HepG2 (cell line): ENCODE results near the gene LCE5A. TPM values are rescaled to one million over a fixed set of nuclear protein-coding genes. Genes with fewer than 3 reads are reported as not detected.

ENCODE experiments used
- ATAC-seq: fragments of 200-7000 bp; cut with Tn5 transposase; 3 replicates; pipeline ENCODE4 v1.9.1; 2020; ENCODE audit warnings: mild to moderate bottlenecking, moderate library complexity
- BruUV-seq: library from RNA; stranded (reverse); fragments of 400-500 nt; replicated peaks from 2 replicates; lab custom pipeline; 2021; lab: Mats Ljungman, UMichigan
- CTCF ChIA-PET: fragments of 300-600 bp; formaldehyde crosslinking; extraction: SDS; loops from one replicate; lab custom pipeline; 2021; ENCODE audit warnings: low total read pairs, inconsistent platforms, low intra/inter-chr PET ratio; lab: Yijun Ruan, JAX
- POLR2A ChIA-PET: fragments of 350-600 bp; sonication (Branson Sonifier 250); formaldehyde crosslinking; loops from one replicate; lab custom pipeline; 2020; ENCODE audit warnings: antibody characterized with exemption, inconsistent platforms; lab: Yijun Ruan, JAX
- DNase-seq: peaks from one replicate; pipeline ENCODE4 v3.0.0-alpha.2; 2015; ENCODE audit warnings: low spot score
- FAIRE-seq: peaks from 3 replicates; lab custom pipeline; 2011; peaks lifted over from hg19 to GRCh38; lab: Jason Lieb, UNC
- H2AFZ ChIP-seq: one replicate; pipeline ENCODE4 v1.6.1; 2011; ENCODE audit warnings: low read length, inconsistent platforms
- H3K27ac ChIP-seq: fragments of 300-600 bp; 3 replicates; pipeline ENCODE4 v1.8.0; 2011; ENCODE audit warnings: mixed run types, mild to moderate bottlenecking, mixed read lengths, low read length, inconsistent platforms; ENCODE audit not compliant: insufficient read depth; ENCODE audit errors: extremely low read length
- H3K27me3 ChIP-seq, 2 experiments: fragments of 200-600 bp in 1 of 2; 2 replicates in 1 of 2; 3 replicates in 1 of 2; pipeline versions ENCODE4 v1.6.0 to v1.8.0; 2011; ENCODE audit warnings: low read length in 2 of 2, mild to moderate bottlenecking in 2 of 2, moderate library complexity in 2 of 2, inconsistent platforms in 1 of 2; ENCODE audit not compliant: insufficient read depth in 2 of 2, control insufficient read depth in 1 of 2
- H3K36me3 ChIP-seq, 2 experiments: fragments of 200-600 bp in 1 of 2; replicated peaks in 1 of 2; 2 replicates in 1 of 2; 3 replicates in 1 of 2; pipeline versions ENCODE4 v1.5.1 to v1.8.0; 2011; ENCODE audit warnings: low read length in 2 of 2, inconsistent platforms in 1 of 2; ENCODE audit not compliant: insufficient read depth in 2 of 2, control insufficient read depth in 1 of 2
- H3K4me1 ChIP-seq: 2 replicates; pipeline ENCODE4 v1.5.1; 2012; ENCODE audit warnings: low read length, inconsistent platforms; ENCODE audit not compliant: insufficient read depth
- H3K4me2 ChIP-seq: 2 replicates; pipeline ENCODE4 v1.6.0; 2011; ENCODE audit warnings: low read depth, low read length, inconsistent platforms
- H3K4me3 ChIP-seq, 3 experiments: fragments of 200-600 bp in 1 of 3; sonication (generic), shearing (Covaris generic) in 1 of 3; replicated peaks in 1 of 3; 2 replicates each; pipeline ENCODE4 v1.5.1; 2011 to 2016; ENCODE audit warnings: low read length in 3 of 3, inconsistent platforms in 2 of 3, low read depth in 2 of 3, mild to moderate bottlenecking in 2 of 3, control low read depth in 1 of 3, mixed read lengths in 1 of 3; ENCODE audit not compliant: insufficient read depth in 1 of 3
- H3K79me2 ChIP-seq: one replicate; pipeline ENCODE4 v1.6.1; 2011; ENCODE audit warnings: low read length, inconsistent platforms; ENCODE audit not compliant: insufficient read depth
- H3K9ac ChIP-seq: 2 replicates; pipeline ENCODE4 v1.6.0; 2011; ENCODE audit warnings: mild to moderate bottlenecking, low read depth, low read length, inconsistent platforms; ENCODE audit not compliant: insufficient read depth
- H3K9me3 ChIP-seq: 2 replicates; pipeline ENCODE4 v1.5.1; 2012; ENCODE audit warnings: mild to moderate bottlenecking, low read length
- H4K20me1 ChIP-seq: 2 replicates; pipeline ENCODE4 v1.6.0; 2011; ENCODE audit warnings: inconsistent platforms, mild to moderate bottlenecking, low read length, moderate library complexity; ENCODE audit not compliant: insufficient read depth
- ELF4 ChIP-seq: sonication (generic); formaldehyde crosslinking; IDR thresholded peaks from 2 replicates; pipeline ENCODE4 v1.5.0; 2020; ENCODE audit warnings: missing genetic modification reagents, mild to moderate bottlenecking, moderate library complexity, borderline replicate concordance
- KDM3A ChIP-seq: IDR thresholded peaks from 2 replicates; pipeline ENCODE4 v1.6.1; 2018; ENCODE audit warnings: low read depth, missing compliant biosample characterization
- MEIS2 ChIP-seq: sonication (generic); formaldehyde crosslinking; IDR thresholded peaks from 2 replicates; pipeline ENCODE4 v1.9.0; 2021; ENCODE audit warnings: mild to moderate bottlenecking, missing genetic modification reagents
- NFE2L2 ChIP-seq: fragments of 150-350 bp; IDR thresholded peaks from 2 replicates; pipeline ENCODE4 v1.6.1; 2014; ENCODE audit warnings: low read length
- POLR2AphosphoS2 ChIP-seq: IDR thresholded peaks from 2 replicates; pipeline ENCODE4 v1.6.1; 2011; ENCODE audit warnings: low read depth, low read length, improper control_type of control experiment
- ZNF446 ChIP-seq: sonication (generic); formaldehyde crosslinking; IDR thresholded peaks from 2 replicates; pipeline ENCODE4 v1.5.0; 2020; ENCODE audit warnings: mild to moderate bottlenecking, missing genetic modification reagents
- ZNF530 ChIP-seq: sonication (generic); formaldehyde crosslinking; IDR thresholded peaks from 2 replicates; pipeline ENCODE4 v1.5.0; 2020; ENCODE audit warnings: low read depth, mild to moderate bottlenecking, missing genetic modification reagents
- ZNF629 ChIP-seq: sonication (generic); formaldehyde crosslinking; conservative IDR thresholded peaks from 2 replicates; pipeline ENCODE4 v1.5.0; 2020; ENCODE audit warnings: missing genetic modification reagents
- ZNF652 ChIP-seq: IDR thresholded peaks from 2 replicates; pipeline ENCODE4 v1.6.1; 2016; ENCODE audit warnings: low read depth, borderline replicate concordance
- ZNF660 ChIP-seq: sonication (generic); formaldehyde crosslinking; IDR thresholded peaks from 2 replicates; pipeline ENCODE4 v1.5.1; 2020; ENCODE audit warnings: mild to moderate bottlenecking, low read depth, missing genetic modification reagents, borderline replicate concordance
- ZNF766 ChIP-seq: sonication (generic); formaldehyde crosslinking; IDR thresholded peaks from 2 replicates; pipeline ENCODE4 v1.5.0; 2020; ENCODE audit warnings: missing genetic modification reagents, borderline replicate concordance
- ZNF850 ChIP-seq: sonication (generic); formaldehyde crosslinking; conservative IDR thresholded peaks from 2 replicates; pipeline ENCODE4 v1.9.0; 2021; ENCODE audit warnings: mild to moderate bottlenecking, missing genetic modification reagents
- ZSCAN12 ChIP-seq: sonication (generic); formaldehyde crosslinking; IDR thresholded peaks from 2 replicates; pipeline ENCODE4 v1.9.0; 2021; ENCODE audit warnings: mild to moderate bottlenecking, missing genetic modification reagents
- WGBS: methylation state at CpG from one replicate; pipeline ENCODE4 v1.1.6; 2017; ENCODE audit warnings: low lambda C conversion rate; 5-methylcytosine and 5-hydroxymethylcytosine counted together
- in situ Hi-C: cut with HindIII; loops from 2 replicates; pipeline ENCODE4 v1.10.0; 2017; ENCODE audit warnings: low pct_unique_long_range_greater_than_20kb; ENCODE audit not compliant: extremely low pct_ligation_motif_present
- intact Hi-C: fragments of 100-400 bp; cut with micrococcal nuclease; formaldehyde crosslinking; loops from one replicate; pipeline ENCODE4 v1.10.0; 2022; ENCODE audit not compliant: unreplicated experiment
- polyA plus RNA-seq, 8 experiments: library from polyadenylated mRNA; depleted of rRNA in 3 of 8; stranded (reverse) in 7 of 8; unstranded in 1 of 8; fragments of >200 nt; fragmentation: Illumina TruSeq in 4 of 8; extraction: Trizol in 4 of 8; gene quantifications; 2 replicates each; pipeline versions ENCODE4 v1.2.1 to v1.2.3, GENCODE V29; 2011 to 2016; ENCODE audit warnings: low read depth in 4 of 8, missing spikeins in 1 of 8, mixed read lengths in 1 of 8; ENCODE audit not compliant: insufficient read depth in 1 of 8
- total RNA-seq, 5 experiments: library from RNA; depleted of rRNA; stranded (reverse); fragments of >200 nt; fragmentation: Illumina TruSeq; extraction: Trizol; gene quantifications; 2 replicates each; pipeline ENCODE4 v1.2.3, GENCODE V29; 2016; ENCODE audit warnings: low read depth in 1 of 5
- TF ChIP-seq, protein P1 (sequence below): sonication (generic); formaldehyde crosslinking; IDR thresholded peaks from 2 replicates; pipeline ENCODE4 v1.8.0; 2022; ENCODE audit warnings: mild to moderate bottlenecking, missing genetic modification reagents; ENCODE audit not compliant: insufficient replicate concordance
- TF ChIP-seq, protein P2 (sequence below): sonication (generic); formaldehyde crosslinking; IDR thresholded peaks from 2 replicates; pipeline ENCODE4 v1.5.0; 2020; ENCODE audit warnings: missing genetic modification reagents
- TF ChIP-seq, protein P3 (sequence below): sonication (generic); formaldehyde crosslinking; IDR thresholded peaks from 2 replicates; pipeline ENCODE4 v1.5.0; 2020; ENCODE audit warnings: mild to moderate bottlenecking, missing genetic modification reagents
- TF ChIP-seq, protein P4 (sequence below): sonication (generic); formaldehyde crosslinking; IDR thresholded peaks from 2 replicates; pipeline ENCODE4 v1.4.0; 2020; ENCODE audit warnings: missing genetic modification reagents, borderline replicate concordance

The LCE5A gene
- total and polyA plus RNA-seq, 2 of the 13 experiments (the other 11 are each of a cell fraction or from before 2014, with no cell fraction given) = not detected

DNA sequence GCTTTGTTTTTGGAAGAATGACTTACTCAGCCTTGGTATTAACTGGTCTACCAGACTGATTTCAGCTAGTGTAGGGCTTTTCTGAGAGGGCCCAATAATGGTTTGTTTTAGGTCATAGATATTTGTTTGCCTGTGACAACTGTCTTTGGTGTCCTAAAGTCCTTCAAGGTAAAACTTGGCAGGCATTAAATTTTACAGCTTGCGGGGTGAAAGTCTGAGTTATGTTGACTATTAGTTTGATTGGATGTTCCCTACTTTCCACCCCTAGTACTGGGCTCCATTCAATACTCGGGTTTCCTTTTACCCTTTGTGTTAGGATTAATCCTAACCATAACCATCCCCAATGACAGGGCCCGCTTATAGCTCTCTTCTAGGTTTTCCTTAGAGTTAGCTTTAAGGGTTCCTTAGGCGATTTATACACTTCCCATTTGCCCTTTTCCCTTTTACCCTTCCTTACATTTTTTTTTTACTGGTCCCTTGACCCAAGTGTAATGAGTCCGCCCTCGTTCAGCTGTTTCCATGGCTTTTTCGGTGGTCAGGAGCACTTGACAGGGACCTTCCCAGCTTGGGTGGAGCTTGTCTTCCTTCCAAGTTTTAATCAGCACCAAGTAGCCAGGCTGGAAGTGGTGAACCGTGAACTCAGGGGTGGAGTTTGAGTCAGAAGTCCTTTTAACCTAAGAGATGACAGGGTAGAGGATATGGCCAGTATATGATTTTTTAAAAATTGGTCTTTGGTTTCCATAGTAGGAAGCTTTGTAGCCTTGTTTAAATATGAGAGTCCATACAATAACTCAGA lies 28.5 kb upstream of the LCE5A start:
- in situ Hi-C loops (no loop called here), intact Hi-C loops (no loop called here)
- Histone ChIP-seq H3K4me3 (no peak overlapping the region), H3K27ac (no peak overlapping the region), H3K4me1 (no peaks in the 10 kb centered on the region), H3K9ac (no peak overlapping the region), H3K79me2 (no peaks in the 10 kb centered on the region), H3K27me3 (no peaks in the 10 kb centered on the region), H4K20me1 (no peaks in the 10 kb centered on the region), H3K36me3 (no peaks in the 10 kb centered on the region), H2AFZ (no peak overlapping the region), H3K4me2 (no peak overlapping the region), H3K9me3 (peaks cover 26% of the 10 kb centered on the region)
- CTCF ChIA-PET = no interaction called here
- BruUV-seq = no TSS peak
- DNase-seq = no peak
- FAIRE-seq = no peak
- no peak for ATAC-seq
- POLR2A ChIA-PET = no interaction called here
- 7% methylated on average over 8 of the region's 8 CpGs for WGBS
- TF ChIP-seq ZNF629 = no peak
- TF ChIP-seq ZNF850 (CRISPR knock-in tag) = no peak
- TF ChIP-seq, protein P1, sequence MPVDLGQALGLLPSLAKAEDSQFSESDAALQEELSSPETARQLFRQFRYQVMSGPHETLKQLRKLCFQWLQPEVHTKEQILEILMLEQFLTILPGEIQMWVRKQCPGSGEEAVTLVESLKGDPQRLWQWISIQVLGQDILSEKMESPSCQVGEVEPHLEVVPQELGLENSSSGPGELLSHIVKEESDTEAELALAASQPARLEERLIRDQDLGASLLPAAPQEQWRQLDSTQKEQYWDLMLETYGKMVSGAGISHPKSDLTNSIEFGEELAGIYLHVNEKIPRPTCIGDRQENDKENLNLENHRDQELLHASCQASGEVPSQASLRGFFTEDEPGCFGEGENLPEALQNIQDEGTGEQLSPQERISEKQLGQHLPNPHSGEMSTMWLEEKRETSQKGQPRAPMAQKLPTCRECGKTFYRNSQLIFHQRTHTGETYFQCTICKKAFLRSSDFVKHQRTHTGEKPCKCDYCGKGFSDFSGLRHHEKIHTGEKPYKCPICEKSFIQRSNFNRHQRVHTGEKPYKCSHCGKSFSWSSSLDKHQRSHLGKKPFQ (CRISPR knock-in tag) = no peak
- no peak for TF ChIP-seq ELF4 (CRISPR knock-in tag)
- TF ChIP-seq KDM3A (CRISPR knock-in tag) = no peak
- TF ChIP-seq ZNF446 (CRISPR knock-in tag) = no peak
- TF ChIP-seq, protein P2, sequence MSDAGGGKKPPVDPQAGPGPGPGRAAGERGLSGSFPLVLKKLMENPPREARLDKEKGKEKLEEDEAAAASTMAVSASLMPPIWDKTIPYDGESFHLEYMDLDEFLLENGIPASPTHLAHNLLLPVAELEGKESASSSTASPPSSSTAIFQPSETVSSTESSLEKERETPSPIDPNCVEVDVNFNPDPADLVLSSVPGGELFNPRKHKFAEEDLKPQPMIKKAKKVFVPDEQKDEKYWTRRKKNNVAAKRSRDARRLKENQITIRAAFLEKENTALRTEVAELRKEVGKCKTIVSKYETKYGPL = no peak
- TF ChIP-seq MEIS2 (CRISPR knock-in tag) = no peak
- no peak for TF ChIP-seq ZNF652 (CRISPR knock-in tag)
- no peak for TF ChIP-seq POLR2AphosphoS2
- TF ChIP-seq, protein P3, sequence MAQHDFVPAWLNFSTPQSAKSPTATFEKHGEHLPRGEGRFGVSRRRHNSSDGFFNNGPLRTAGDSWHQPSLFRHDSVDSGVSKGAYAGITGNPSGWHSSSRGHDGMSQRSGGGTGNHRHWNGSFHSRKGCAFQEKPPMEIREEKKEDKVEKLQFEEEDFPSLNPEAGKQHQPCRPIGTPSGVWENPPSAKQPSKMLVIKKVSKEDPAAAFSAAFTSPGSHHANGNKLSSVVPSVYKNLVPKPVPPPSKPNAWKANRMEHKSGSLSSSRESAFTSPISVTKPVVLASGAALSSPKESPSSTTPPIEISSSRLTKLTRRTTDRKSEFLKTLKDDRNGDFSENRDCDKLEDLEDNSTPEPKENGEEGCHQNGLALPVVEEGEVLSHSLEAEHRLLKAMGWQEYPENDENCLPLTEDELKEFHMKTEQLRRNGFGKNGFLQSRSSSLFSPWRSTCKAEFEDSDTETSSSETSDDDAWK = no peak
- no peak for TF ChIP-seq ZNF660 (CRISPR knock-in tag)
- TF ChIP-seq ZNF530 (CRISPR knock-in tag) = no peak
- TF ChIP-seq NFE2L2 = no peak
- no peak for TF ChIP-seq ZNF766 (CRISPR knock-in tag)
- TF ChIP-seq, protein P4, sequence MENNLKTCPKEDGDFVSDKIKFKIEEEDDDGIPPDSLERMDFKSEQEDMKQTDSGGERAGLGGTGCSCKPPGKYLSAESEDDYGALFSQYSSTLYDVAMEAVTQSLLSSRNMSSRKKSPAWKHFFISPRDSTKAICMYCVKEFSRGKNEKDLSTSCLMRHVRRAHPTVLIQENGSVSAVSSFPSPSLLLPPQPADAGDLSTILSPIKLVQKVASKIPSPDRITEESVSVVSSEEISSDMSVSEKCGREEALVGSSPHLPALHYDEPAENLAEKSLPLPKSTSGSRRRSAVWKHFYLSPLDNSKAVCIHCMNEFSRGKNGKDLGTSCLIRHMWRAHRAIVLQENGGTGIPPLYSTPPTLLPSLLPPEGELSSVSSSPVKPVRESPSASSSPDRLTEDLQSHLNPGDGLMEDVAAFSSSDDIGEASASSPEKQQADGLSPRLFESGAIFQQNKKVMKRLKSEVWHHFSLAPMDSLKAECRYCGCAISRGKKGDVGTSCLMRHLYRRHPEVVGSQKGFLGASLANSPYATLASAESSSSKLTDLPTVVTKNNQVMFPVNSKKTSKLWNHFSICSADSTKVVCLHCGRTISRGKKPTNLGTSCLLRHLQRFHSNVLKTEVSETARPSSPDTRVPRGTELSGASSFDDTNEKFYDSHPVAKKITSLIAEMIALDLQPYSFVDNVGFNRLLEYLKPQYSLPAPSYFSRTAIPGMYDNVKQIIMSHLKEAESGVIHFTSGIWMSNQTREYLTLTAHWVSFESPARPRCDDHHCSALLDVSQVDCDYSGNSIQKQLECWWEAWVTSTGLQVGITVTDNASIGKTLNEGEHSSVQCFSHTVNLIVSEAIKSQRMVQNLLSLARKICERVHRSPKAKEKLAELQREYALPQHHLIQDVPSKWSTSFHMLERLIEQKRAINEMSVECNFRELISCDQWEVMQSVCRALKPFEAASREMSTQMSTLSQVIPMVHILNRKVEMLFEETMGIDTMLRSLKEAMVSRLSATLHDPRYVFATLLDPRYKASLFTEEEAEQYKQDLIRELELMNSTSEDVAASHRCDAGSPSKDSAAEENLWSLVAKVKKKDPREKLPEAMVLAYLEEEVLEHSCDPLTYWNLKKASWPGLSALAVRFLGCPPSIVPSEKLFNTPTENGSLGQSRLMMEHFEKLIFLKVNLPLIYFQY (CRISPR knock-in tag) = no peak
- no peak for TF ChIP-seq ZSCAN12 (CRISPR knock-in tag)
